ENCODE results near the gene ZNF672. TPM values are rescaled to one million over a fixed set of nuclear protein-coding genes. Genes with fewer than 3 reads are reported as not detected.
A peak's percentile ranks its signal among the peaks of the same experiment; 100 is the strongest.

Gene ZNF672
- total RNA-seq, 2 experiments from 2014 or later = 39.5 to 49.4 TPM

DNA sequence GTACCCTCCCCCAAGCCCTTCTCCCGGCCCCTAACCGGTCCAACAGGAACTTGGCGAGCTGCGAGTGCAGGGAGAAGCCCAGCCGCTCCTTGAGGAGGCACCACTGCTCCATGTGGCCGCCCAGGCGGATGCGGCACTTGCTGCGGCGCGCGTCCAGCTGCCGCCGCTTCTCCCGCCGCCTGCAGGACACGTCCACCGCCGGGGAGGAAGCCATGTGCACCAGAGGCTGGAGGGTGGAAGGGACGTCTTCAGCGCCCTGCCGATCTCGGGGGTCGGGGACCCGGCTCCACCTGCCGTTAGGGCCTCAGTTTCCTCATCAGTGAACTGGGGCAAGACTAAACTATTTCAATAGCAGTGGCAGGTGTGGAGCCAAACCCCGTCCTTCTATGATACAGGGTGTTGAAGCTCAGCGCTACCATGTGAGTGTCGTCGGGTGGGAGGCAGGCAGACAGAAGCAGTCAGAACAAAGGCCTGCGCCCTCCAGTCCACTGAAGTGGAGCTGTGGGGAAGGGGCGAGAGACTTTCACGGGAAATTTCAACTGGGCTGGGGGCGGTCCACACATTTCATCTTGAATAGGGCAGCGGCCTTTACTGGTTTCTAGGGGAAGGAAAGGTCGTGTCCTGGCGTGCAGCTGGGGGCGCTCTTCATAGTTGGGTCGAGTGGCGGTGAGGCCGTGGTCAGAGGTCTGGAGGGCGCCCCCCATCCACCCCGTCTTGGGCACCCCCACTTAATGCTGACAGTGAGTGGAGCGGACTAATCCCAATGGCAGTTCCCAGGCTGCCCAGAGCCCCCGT, 20.3 kb downstream of the ZNF672 start:
- no peaks in the 10 kb centered on the region for H3K9me3 Mint-ChIP-seq (ENCODE audit: low read depth)
- DNase-seq (peak; percentile 57), ATAC-seq (peak; percentile 49)
- no peaks in the 10 kb centered on the region for H3K27me3 Mint-ChIP-seq
- POLR2A ChIA-PET = interaction anchor here (0.7 to 2.4 kb wide), 4 partner anchors 15 to 32 kb away, joined by 3 to 13 read pairs (median 8); partner anchors contain the start of genes SH3BP5L and ZNF672
- H3K27ac Mint-ChIP-seq = peak overlapping the region; percentile 99
- intact Hi-C loops (cut with DNase I, micrococcal nuclease) = loop anchor here (1.0 to 5.0 kb wide), 4 partner anchors 20 to 1526 kb away; partner anchors contain the start of genes PGBD2 (in 1 of the 2), ZNF496 (in 1 of the 2) and ZNF672 (in 1 of the 2)
- peaks cover 50% of the 10 kb centered on the region for H3K4me1 Mint-ChIP-seq
- peaks cover 33% of the 10 kb centered on the region for H3K36me3 Mint-ChIP-seq (ENCODE audit: low read depth)
- peak overlapping the region; percentile 89 for H3K4me3 Mint-ChIP-seq
- CTCF ChIA-PET = interaction anchor here (0.6 to 2.9 kb wide), 5 partner anchors 15 to 47 kb away, joined by 3 to 25 read pairs (median 9); partner anchors contain the start of genes SH3BP5L and ZNF672

DNA sequence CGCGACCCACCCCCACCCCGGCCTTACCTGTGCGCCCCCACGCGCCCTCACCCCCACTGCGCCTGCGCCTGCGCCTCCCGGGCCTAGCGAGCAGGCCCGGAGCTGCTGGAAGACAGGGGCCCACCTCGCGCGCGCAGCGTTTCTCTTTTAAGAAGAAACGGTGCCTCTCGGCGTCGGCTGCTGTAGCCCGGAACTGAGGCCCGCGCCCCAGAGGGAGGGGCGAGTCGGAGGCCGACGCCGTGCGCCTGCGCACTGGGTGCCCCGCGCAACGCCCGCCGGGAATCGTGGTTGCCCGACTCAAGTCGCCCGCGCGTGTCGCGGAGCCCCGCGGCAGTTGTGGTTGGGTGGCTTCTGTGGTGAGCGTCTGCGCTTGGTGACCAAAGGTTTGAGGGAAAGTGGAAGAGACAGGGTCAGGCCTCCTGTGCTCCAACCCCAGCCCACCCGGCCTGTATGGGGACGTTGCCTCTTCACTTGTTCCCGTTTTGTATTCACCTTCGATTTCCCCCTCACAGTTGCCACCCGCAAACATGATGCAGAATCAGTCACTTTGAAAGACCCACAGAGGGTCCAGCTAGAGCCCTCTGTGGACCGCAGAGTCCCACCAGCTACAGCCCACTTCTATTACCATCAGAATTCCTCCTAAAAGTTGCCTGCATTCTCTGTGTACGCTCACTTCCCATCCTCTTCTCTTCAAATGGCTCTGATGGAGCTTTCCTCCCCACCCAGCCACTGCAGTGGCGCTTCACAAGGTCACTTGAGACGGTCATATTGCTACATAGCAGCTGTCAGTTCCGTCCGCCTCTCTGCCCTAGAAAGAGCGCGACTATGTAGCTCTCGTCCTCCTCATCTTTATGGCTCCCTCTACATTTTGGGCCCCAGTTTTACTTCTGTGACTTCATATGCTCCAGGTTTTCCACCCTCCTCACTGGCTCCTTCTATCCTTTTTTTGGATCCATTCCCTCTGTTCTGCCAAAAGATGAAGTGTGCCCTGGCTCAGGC, 21.2 kb downstream of the ZNF672 start, which contains the start of gene ZNF692:
Gene ZNF692, minus strand, starts transcription at position 195 of the 999 bp plus-strand sequence. CDS start 776 bp downstream, outside the sequence.
- ChIA-PET CTCF (interaction anchor here (0.6 to 2.9 kb wide), 9 partner anchors 11 to 239 kb away, joined by 3 to 25 read pairs (median 3); partner anchors contain the start of genes SH3BP5L and ZNF672), POLR2A (interaction anchor here (0.5 to 2.4 kb wide), 5 partner anchors 14 to 41 kb away, joined by 3 to 13 read pairs (median 5); partner anchors contain the start of genes SH3BP5L and ZNF672)
- intact Hi-C loops (cut with DNase I, micrococcal nuclease) = loop anchor here (1.0 to 5.0 kb wide), 6 partner anchors 14 to 1527 kb away; partner anchors contain the start of genes PGBD2 (in 2 of the 2), ZNF672 (in 2 of the 2) and ZNF496 (in 1 of the 2)
- Mint-ChIP-seq H3K4me1 (peaks cover 55% of the 10 kb centered on the region), H3K9me3 (ENCODE audit: low read depth) (no peaks in the 10 kb centered on the region), H3K27ac (peak within 1 kb of the TSS; percentile 99), H3K27me3 (no peaks in the 10 kb centered on the region), H3K36me3 (ENCODE audit: low read depth) (peaks cover 29% of the 10 kb centered on the region), H3K4me3 (peak within 1 kb of the TSS; percentile 89)
- DNase-seq (peak; percentile 99), ATAC-seq (peak; percentile 86)

DNA sequence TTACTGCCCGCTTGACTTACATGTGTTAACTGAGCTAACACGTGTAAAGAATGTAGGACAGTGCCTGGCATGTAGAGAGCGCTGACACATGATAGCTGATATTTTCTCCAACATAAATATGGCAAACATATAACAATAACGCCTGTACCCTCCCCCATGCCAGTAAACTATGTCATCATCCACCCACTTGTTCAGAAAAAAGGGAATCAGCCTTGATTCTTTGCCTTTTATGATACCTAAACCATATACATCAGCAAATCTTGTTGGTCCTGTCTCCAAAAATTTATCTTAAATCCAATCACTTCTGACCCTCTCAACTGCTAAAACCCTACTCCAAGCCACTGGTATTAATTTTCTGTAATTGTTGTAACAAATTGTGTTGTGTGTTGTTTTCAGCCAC, 22.0 kb downstream of the ZNF672 start:
- intact Hi-C loops (cut with DNase I, micrococcal nuclease) = no loop called here
- H3K4me1 Mint-ChIP-seq = peaks cover 49% of the 10 kb centered on the region
- peak overlapping the region; percentile 89 for H3K4me3 Mint-ChIP-seq
- ATAC-seq (no peak), DNase-seq (no peak)
- H3K27ac Mint-ChIP-seq = peak overlapping the region; percentile 99
- H3K27me3 Mint-ChIP-seq = no peaks in the 10 kb centered on the region
- peaks cover 22% of the 10 kb centered on the region for H3K36me3 Mint-ChIP-seq (ENCODE audit: low read depth)
- ChIA-PET POLR2A (interaction anchor here (0.5 to 2.4 kb wide), 3 partner anchors 22 to 40 kb away, joined by 3 to 13 read pairs (median 10); partner anchors contain the start of genes SH3BP5L and ZNF672), CTCF (interaction anchor here (0.7 to 2.9 kb wide), 4 partner anchors 10 to 36 kb away, joined by 3 to 25 read pairs (median 10); partner anchors contain the start of gene ZNF672)
- H3K9me3 Mint-ChIP-seq (ENCODE audit: low read depth) = no peaks in the 10 kb centered on the region

DNA sequence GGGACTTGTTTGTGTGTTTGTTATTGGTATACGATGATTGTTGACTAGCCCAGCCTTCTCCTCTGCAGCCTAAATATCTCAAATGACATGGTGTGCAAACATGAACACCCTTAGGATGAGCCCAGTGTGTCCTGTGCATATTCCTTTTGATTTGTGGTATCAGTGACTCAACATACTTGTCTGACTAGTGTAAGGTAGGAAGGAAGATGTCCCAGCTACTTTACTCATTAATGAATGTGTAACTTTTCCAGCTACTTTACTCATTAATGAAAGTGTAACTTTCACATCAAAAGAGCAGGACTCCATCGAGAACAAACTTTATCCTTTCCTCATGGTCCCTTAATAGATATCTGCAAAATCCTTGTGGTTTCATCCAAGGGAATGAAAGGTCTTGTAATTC, 23.6 kb downstream of the ZNF672 start:
- POLR2A ChIA-PET = no interaction called here
- Mint-ChIP-seq H3K27ac (no peak overlapping the region), H3K4me1 (peaks cover 33% of the 10 kb centered on the region), H3K36me3 (ENCODE audit: low read depth) (peaks cover 9% of the 10 kb centered on the region), H3K27me3 (no peaks in the 10 kb centered on the region), H3K4me3 (no peak overlapping the region), H3K9me3 (ENCODE audit: low read depth) (no peaks in the 10 kb centered on the region)
- DNase-seq (no peak), ATAC-seq (no peak)
- CTCF ChIA-PET = interaction anchor here (1.9 to 3.5 kb wide), 2 partner anchors 11 to 35 kb away, joined by 5 to 20 read pairs; partner anchors contain the start of gene SH3BP5L
- intact Hi-C loops (cut with DNase I, micrococcal nuclease) = no loop called here

DNA sequence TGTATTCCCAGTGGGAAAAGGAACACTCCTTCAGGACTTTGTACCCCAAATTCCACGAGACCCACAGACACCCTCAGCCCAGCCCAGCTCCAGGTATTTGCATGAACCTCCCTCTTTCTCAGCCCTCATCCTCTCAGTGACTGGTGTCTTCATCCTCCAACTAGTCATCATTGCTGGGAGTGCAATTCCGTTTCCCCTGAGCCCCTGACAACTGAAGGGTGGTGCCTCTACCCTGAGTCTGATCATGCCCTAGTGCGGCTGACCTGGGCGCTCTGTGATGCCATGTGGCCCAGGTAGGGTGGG, 24.6 kb downstream of the ZNF672 start:
- H3K9me3 Mint-ChIP-seq (ENCODE audit: low read depth) = no peaks in the 10 kb centered on the region
- H3K27me3 Mint-ChIP-seq = no peaks in the 10 kb centered on the region
- intact Hi-C loops (cut with DNase I, micrococcal nuclease) = no loop called here
- H3K4me3 Mint-ChIP-seq = peak overlapping the region; percentile 84
- ChIA-PET POLR2A (interaction anchor here (1.2 kb wide), 3 partner anchors 11 to 37 kb away, joined by 4 to 5 read pairs (median 5); partner anchors contain the start of genes SH3BP5L and ZNF672), CTCF (interaction anchor here (0.8 to 3.5 kb wide), 3 partner anchors 10 to 36 kb away, joined by 3 to 20 read pairs (median 5); partner anchors contain the start of genes SH3BP5L and ZNF672)
- peaks cover 6% of the 10 kb centered on the region for H3K36me3 Mint-ChIP-seq (ENCODE audit: low read depth)
- DNase-seq = no peak
- H3K27ac Mint-ChIP-seq = peak overlapping the region; percentile 84
- peak; percentile 45 for ATAC-seq
- peaks cover 28% of the 10 kb centered on the region for H3K4me1 Mint-ChIP-seq

DNA sequence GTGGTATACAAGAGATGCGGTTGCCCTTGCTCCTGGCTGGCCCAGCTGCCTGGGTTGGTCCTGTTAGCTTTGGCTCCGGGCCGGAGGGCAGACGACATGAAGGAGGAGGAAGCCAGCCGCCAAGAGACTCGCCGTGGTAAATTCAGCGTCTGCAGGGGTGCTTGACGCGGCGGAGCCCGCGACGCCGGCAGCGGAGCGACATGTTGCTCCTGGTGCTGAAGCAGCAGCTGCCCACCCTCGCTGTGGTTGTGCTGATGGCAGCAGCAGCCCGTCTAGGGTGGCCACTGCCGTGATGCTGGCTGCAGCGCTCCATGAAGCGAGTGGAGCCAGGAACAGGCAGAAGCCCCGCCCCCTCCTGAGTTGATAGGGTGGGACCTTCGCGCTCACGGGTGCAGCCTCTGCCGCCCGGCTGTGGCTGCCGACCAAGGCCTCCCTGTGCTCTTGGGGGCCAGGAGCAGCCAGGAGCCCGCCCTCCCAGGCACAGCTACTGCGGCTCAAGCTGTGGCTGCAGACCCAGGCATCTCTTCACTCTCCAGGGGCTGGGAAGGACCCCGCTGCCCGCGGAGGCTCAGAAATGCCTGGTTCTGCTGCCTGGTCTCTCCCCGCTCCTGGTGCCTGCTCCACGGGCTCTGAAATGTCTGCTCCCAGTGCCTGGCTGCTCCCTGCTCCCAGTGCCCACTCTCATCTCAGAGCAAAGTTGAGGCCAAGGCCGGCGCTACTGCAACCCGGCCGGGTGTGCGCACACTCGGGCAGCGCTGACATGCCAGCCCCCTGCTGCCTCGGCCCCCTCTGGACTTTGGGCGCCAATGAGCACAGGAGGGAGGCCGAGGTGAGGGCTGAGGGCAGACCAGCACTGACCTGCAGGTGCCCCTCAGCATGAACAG, 25.2 kb downstream of the ZNF672 start:
- ChIA-PET CTCF (interaction anchor here (0.8 to 3.5 kb wide), 2 partner anchors 10 to 25 kb away, joined by 3 to 20 read pairs; partner anchors contain the start of gene ZNF672), POLR2A (interaction anchor here (1.2 kb wide), 3 partner anchors 10 to 37 kb away, joined by 4 to 5 read pairs (median 5); partner anchors contain the start of genes SH3BP5L and ZNF672)
- intact Hi-C loops (cut with DNase I, micrococcal nuclease) = loop anchor here (1.0 kb wide), 3 partner anchors 10 to 43 kb away; partner anchors contain the start of genes PGBD2 (in 1 of the 2) and ZNF672 (in 1 of the 2)
- peak overlapping the region; percentile 87 for H3K27ac Mint-ChIP-seq
- H3K4me3 Mint-ChIP-seq = peak overlapping the region; percentile 84
- peaks cover 5% of the 10 kb centered on the region for H3K36me3 Mint-ChIP-seq (ENCODE audit: low read depth)
- H3K27me3 Mint-ChIP-seq = no peaks in the 10 kb centered on the region
- DNase-seq (peak; percentile 88), ATAC-seq (peak; percentile 67)
- peaks cover 28% of the 10 kb centered on the region for H3K4me1 Mint-ChIP-seq
- no peaks in the 10 kb centered on the region for H3K9me3 Mint-ChIP-seq (ENCODE audit: low read depth)

DNA sequence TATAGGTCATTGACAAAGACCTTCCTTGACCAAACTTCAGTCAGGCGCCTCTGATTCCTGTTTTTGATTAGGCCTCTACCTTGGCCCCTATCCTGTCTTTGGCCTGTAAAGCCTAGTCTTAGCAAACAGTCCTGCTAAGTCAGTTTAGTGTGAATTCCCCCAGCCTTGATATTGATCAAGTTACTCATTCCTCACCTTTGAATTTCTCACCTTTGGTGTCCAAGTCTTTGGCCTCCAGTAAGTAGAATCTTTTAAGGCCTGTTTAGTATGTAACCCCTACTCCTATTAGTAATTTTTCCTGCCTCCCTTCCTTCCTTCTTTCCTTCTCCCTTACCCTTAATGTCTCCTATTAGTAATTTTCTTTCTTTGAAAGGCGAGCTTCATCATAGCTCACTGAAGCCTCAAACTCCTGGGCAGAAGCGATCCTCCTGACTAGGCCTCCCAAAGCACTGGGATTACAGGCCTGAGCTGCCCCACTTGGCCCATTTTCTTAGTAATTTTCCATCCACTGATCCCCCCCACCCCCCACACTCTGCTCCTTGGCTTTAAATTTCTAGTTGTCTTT, 33.9 kb downstream of the ZNF672 start:
- no peak overlapping the region for H3K4me3 Mint-ChIP-seq
- no peak for ATAC-seq
- intact Hi-C loops (cut with DNase I, micrococcal nuclease) = no loop called here
- H3K36me3 Mint-ChIP-seq (ENCODE audit: low read depth) = peaks cover 5% of the 10 kb centered on the region
- no peaks in the 10 kb centered on the region for H3K27me3 Mint-ChIP-seq
- no peak for DNase-seq
- ChIA-PET CTCF (interaction anchor here (2.3 to 3.6 kb wide), 2 partner anchors 9 to 13 kb away, joined by 18 to 20 read pairs; partner anchors contain the start of gene ZNF692), POLR2A (no interaction called here)
- H3K4me1 Mint-ChIP-seq = peaks cover 25% of the 10 kb centered on the region
- H3K27ac Mint-ChIP-seq = no peak overlapping the region
- H3K9me3 Mint-ChIP-seq (ENCODE audit: low read depth) = no peaks in the 10 kb centered on the region

DNA sequence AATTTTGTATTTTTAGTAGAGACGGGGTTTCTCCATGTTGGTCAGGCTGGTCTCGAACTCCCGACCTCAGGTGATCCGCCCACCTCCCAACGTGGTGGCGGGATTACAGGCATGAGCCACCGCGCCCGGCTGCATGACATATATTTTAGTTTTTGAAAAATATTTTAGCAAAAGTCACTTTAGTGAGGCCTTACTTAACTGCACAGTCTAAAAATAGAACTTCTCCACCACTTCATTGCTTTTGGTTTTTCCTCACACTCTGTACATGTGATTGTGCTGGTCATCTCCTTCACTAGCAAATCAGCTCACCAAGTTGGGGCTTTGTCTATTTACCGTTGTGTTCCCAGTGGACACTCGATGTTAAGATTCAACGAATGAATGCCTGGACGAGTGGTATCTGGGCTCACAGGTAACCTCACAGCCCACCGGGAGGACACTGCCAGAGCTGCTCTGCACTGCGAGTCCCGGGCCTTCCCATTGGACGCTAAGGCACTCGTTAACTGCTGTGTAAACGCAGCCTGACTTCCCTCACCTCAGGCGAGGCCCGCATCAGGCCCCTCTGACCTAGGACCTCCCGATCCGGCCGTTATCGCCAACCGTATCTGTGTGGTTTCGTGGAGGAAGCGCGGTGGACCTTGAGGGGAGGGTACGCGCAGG, 34.9 kb downstream of the ZNF672 start:
- ATAC-seq (peak; percentile 65), DNase-seq (peak; percentile 77)
- H3K9me3 Mint-ChIP-seq (ENCODE audit: low read depth) = no peaks in the 10 kb centered on the region
- ChIA-PET CTCF (interaction anchor here (0.8 to 3.6 kb wide), 8 partner anchors 10 to 47 kb away, joined by 3 to 20 read pairs (median 6); partner anchors contain the start of genes PGBD2, SH3BP5L, ZNF672 and ZNF692), POLR2A (interaction anchor here (0.8 to 1.7 kb wide), 4 partner anchors 9 to 46 kb away, joined by 3 to 7 read pairs (median 4); partner anchors contain the start of genes SH3BP5L and ZNF692)
- H3K27me3 Mint-ChIP-seq = no peaks in the 10 kb centered on the region
- peaks cover 25% of the 10 kb centered on the region for H3K4me1 Mint-ChIP-seq
- H3K27ac Mint-ChIP-seq = peak overlapping the region; percentile 94
- peak overlapping the region; percentile 87 for H3K4me3 Mint-ChIP-seq
- H3K36me3 Mint-ChIP-seq (ENCODE audit: low read depth) = peaks cover 5% of the 10 kb centered on the region
- intact Hi-C loops (cut with DNase I, micrococcal nuclease) = loop anchor here (1.0 kb wide), 5 partner anchors 10 to 47 kb away; partner anchors contain the start of genes ZNF692 (in 2 of the 2) and ZNF672 (in 1 of the 2)

Data from activated CD4-positive, alpha-beta T cell treated with anti-CD3 and anti-CD28 coated beads for 36 hours (primary cell).